ENCODE data around the gene ACSS1.
"Not testable (repeated sequence)": the region's sequence is repeated elsewhere in the genome, so short reads cannot be mapped to it uniquely, and the experiment has no call there.

The ACSS1 gene

DNA sequence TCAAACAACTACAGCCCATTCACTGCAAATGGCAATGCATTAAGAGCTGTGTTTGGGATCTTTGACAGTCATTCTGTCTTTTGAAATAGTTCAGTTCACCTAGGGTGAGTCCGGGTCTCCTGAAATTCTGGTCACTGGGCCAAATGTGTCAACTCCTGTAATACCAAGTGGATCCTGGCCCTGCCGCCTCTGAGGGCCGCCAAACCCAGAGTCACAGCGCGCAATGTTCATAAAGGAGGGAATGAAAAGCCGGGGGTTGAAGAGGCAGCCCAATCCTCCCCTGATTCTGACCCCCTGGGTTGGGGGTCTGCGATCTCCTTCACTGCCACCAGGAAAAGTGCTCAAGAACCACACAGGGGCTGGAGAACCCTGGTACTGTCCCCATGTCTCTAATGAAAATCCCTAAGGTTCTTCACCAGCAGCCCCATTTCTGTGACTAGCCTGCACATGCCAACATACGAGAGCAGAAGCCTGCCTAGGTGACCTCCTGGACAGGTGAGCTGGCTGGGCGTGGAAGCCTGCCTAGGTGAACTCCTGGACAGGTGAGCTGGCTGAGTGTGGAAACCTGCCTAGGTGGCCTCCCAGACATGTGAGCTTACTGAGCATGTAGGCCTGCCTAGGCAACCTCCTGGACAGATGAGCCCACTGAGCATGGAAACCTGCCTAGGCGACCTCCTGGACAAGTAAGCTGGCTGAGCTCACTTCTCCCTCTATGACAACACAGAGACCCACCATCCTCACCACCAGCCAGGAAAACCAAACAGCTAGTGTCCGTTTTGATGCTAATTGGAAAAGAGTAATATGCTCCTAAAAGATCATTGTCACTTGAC lies 49.3 kb downstream of the ACSS1 start:
- no peaks in the 10 kb centered on the region for H3K27me3 Mint-ChIP-seq
- no peak overlapping the region for H3K4me3 Mint-ChIP-seq
- H3K4me1 Mint-ChIP-seq, result no peaks in the 10 kb centered on the region
- no peak overlapping the region for H3K27ac Mint-ChIP-seq
- peaks cover 20% of the 10 kb centered on the region for H3K36me3 Mint-ChIP-seq
- H3K9me3 Mint-ChIP-seq, result no peaks in the 10 kb centered on the region

GRCh38 chr20:25007491-25008305 lies 50.2 kb downstream of the ACSS1 start:
- Mint-ChIP-seq H3K9me3 (peaks cover 3% of the 10 kb centered on the region), H3K36me3 (peaks cover 25% of the 10 kb centered on the region), H3K27me3 (no peaks in the 10 kb centered on the region), H3K4me3 (no peak overlapping the region), H3K4me1 (no peaks in the 10 kb centered on the region), H3K27ac (no peak overlapping the region)

GRCh38 chr20:25006431-25007167 lies 51.3 kb downstream of the ACSS1 start:
- Mint-ChIP-seq H3K9me3 (peaks cover 6% of the 10 kb centered on the region), H3K27me3 (no peaks in the 10 kb centered on the region), H3K4me3 (no peak overlapping the region), H3K36me3 (peaks cover 31% of the 10 kb centered on the region), H3K4me1 (no peaks in the 10 kb centered on the region), H3K27ac (no peak overlapping the region)

GRCh38 chr20:25005661-25006060 lies 52.3 kb downstream of the ACSS1 start:
- H3K27me3 Mint-ChIP-seq, result no peaks in the 10 kb centered on the region
- H3K36me3 Mint-ChIP-seq, result peaks cover 31% of the 10 kb centered on the region
- peaks cover under 1% of the 10 kb centered on the region for H3K4me1 Mint-ChIP-seq
- no peak overlapping the region for H3K4me3 Mint-ChIP-seq
- H3K9me3 Mint-ChIP-seq, result peaks cover 6% of the 10 kb centered on the region
- no peak overlapping the region for H3K27ac Mint-ChIP-seq

GRCh38 chr20:25005220-25005619 lies 52.7 kb downstream of the ACSS1 start:
- Mint-ChIP-seq H3K4me3 (no peak overlapping the region), H3K9me3 (peaks cover 6% of the 10 kb centered on the region), H3K27ac (no peak overlapping the region), H3K27me3 (no peaks in the 10 kb centered on the region), H3K36me3 (peaks cover 30% of the 10 kb centered on the region), H3K4me1 (peaks cover 5% of the 10 kb centered on the region)

DNA sequence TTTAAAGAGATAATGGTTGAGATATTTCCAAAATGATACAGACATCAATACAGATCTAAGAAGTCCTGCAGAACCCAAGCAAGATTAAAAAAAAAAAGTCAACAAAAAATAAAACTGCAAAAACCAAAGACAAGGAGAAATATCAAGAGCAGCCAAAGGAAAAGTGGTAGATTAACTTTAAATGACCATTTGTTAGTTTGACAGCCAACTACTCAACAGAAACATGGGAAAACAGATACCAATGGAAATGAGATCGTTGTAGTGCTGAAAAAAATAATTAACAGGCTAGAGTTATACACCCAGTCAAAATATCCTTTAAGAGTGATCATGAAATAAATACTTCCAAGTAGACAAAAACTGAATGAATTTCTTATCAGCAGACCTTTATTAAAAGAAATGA lies 54.9 kb downstream of the ACSS1 start:
- no peak overlapping the region for H3K27ac Mint-ChIP-seq
- no peaks in the 10 kb centered on the region for H3K27me3 Mint-ChIP-seq
- H3K36me3 Mint-ChIP-seq, result peaks cover 26% of the 10 kb centered on the region
- H3K4me3 Mint-ChIP-seq, result no peak overlapping the region
- H3K4me1 Mint-ChIP-seq, result peaks cover 8% of the 10 kb centered on the region
- peaks cover 6% of the 10 kb centered on the region for H3K9me3 Mint-ChIP-seq

- H3K4me1 Mint-ChIP-seq, H3K9me3 Mint-ChIP-seq, H3K27me3 Mint-ChIP-seq, H3K27ac Mint-ChIP-seq, H3K4me3 Mint-ChIP-seq: not testable (repeated sequence)
- peaks cover 20% of the 10 kb centered on the region for H3K36me3 Mint-ChIP-seq
Measured at GRCh38 chr20:25001323-25001722, 56.6 kb downstream of the ACSS1 start.

DNA sequence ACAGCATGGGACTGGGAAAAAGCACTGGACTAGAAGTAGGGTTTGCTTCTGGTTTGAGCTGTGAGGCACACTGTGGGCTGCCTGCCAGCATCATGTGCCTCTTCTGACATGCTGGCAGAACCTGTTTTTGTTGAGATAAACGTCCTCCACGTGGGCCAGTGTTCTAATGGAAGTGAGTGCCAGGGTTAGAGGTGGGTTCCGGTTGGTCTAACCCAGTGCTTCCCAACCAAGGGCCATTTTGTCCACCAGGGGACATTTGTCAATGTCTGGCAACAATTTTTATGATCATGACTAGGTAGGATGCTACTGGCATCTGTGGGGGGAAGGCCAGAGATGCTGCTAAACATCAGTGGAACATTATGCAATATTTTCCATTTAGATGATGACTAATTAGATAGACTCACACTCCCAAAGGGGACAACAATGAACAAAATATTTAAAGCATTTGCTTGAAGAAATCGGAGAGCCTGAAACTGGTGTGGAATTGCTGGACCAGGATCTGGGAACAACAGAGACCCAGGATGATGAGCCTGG lies 57.6 kb downstream of the ACSS1 start:
- Mint-ChIP-seq H3K4me1 (peaks cover 8% of the 10 kb centered on the region), H3K27me3 (no peaks in the 10 kb centered on the region), H3K9me3 (peaks cover 6% of the 10 kb centered on the region), H3K4me3 (peak overlapping the region; percentile 5), H3K36me3 (peaks cover 16% of the 10 kb centered on the region), H3K27ac (peak overlapping the region; percentile 77)

DNA sequence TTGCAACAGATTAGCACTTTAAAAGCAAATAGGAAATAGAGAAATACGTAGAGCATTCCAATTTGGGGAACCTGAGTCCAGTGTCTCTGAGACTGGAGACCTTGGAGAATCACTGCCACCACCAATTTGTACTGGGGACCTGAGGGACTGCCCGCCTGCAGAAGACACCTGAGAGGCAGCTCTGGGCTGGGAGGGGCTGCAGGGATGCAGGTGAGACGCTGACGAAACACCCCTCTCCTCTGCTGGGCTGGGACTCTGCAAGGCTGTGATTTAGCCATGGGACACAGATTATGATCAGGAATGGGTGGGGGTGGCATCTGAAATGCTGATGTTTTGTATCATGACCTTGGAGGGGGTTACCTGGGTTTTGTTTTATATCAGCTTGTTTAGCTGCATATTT lies 58.4 kb downstream of the ACSS1 start:
- peaks cover 16% of the 10 kb centered on the region for H3K36me3 Mint-ChIP-seq
- no peak overlapping the region for H3K4me3 Mint-ChIP-seq
- H3K27ac Mint-ChIP-seq, result no peak overlapping the region
- H3K9me3 Mint-ChIP-seq, result peaks cover 6% of the 10 kb centered on the region
- H3K4me1 Mint-ChIP-seq, result peaks cover 15% of the 10 kb centered on the region
- no peaks in the 10 kb centered on the region for H3K27me3 Mint-ChIP-seq

DNA sequence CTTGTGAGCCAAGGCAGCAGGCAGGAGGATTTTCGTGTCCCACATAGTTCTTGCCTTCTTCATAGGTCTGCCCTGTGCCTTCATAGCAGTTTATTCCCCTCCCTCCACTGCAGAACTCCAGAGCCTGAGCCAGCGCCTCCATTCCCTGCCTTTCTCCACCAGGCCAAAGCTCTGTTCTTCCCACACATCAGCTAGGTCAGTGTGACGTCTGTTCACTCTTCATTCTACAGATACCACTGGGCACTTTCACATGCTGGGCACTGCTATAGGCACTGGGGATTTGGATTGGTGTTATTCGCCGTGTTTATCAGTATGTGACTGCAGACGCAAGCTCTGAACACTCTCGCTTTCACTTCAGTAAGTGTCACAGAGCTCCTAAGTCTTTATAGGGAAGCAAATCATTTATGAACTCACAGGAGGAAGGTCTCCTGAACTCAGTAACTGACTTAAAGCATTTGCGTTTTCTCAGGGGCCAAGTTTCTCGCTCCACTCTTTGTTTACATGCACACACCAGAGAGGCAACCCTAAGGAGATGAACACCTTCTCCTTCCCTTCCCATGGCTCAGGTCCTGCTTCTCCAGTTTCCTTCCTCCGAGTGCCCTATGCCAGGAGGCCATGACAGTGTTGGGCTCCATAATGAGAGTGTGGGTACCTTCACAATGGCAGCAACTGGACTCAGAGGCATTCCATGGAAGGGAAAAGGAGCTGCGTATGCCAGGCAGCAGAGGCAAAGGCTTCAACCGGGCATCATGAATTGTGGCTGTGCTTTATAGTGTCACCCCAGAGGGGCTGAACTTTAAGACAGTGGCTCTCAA lies 59.1 kb downstream of the ACSS1 start:
- Mint-ChIP-seq H3K36me3 (peaks cover 12% of the 10 kb centered on the region), H3K27me3 (no peaks in the 10 kb centered on the region), H3K4me1 (peaks cover 20% of the 10 kb centered on the region), H3K27ac (no peak overlapping the region), H3K4me3 (no peak overlapping the region), H3K9me3 (peaks cover 6% of the 10 kb centered on the region)

- peaks cover 9% of the 10 kb centered on the region for H3K36me3 Mint-ChIP-seq
- H3K4me1 Mint-ChIP-seq, result peaks cover 27% of the 10 kb centered on the region
- H3K27ac Mint-ChIP-seq, result no peak overlapping the region
- peaks cover 6% of the 10 kb centered on the region for H3K9me3 Mint-ChIP-seq
- no peaks in the 10 kb centered on the region for H3K27me3 Mint-ChIP-seq
- H3K4me3 Mint-ChIP-seq, result no peak overlapping the region
Measured at GRCh38 chr20:24998121-24998520, 59.8 kb downstream of the ACSS1 start.

DNA sequence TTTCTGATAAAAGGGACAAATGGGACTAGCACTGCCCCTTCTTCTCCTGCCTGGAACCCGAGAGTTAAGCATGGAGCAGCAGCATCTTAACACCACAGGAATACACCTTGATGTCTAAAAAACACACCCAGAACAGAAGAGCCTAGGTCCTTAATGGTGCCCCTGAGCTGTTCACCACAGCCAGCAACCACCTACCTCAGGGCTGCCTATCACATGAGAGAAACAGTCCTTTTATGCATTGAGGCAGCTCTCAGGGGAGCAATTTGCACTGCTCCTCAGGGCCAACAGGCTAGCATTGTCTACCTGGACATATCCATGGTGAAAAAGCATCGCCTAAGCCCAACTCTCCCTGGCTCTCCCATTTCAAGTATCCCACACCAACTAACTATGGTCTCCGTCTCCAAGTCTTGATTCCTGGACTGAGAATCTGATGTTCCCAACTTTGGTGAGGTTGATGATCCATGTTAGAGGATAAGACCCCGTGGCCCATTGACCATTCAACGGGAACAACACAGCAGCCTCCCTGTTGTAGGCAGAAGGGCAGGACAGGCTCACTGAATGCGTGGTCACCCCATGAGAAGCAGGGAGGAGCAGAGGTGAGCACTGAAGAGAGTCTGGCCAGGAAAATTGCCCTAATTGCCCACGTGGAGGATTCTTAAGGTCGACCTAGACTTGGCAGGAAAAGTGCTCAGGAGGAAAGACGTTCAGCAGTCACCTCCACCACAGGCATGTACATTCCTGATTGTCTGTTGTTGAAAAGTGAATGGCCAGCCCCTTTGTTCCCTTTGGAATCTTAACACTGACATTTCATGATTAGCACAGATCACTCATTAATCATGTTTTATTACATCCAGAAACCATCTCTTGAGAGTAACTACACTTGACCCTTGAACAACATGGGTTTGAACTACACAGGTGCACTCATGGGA lies 61.2 kb downstream of the ACSS1 start:
- peaks cover under 1% of the 10 kb centered on the region for H3K36me3 Mint-ChIP-seq
- H3K4me1 Mint-ChIP-seq, result peaks cover 29% of the 10 kb centered on the region
- H3K27me3 Mint-ChIP-seq, result no peaks in the 10 kb centered on the region
- no peak overlapping the region for H3K27ac Mint-ChIP-seq
- no peak overlapping the region for H3K4me3 Mint-ChIP-seq
- no peaks in the 10 kb centered on the region for H3K9me3 Mint-ChIP-seq

DNA sequence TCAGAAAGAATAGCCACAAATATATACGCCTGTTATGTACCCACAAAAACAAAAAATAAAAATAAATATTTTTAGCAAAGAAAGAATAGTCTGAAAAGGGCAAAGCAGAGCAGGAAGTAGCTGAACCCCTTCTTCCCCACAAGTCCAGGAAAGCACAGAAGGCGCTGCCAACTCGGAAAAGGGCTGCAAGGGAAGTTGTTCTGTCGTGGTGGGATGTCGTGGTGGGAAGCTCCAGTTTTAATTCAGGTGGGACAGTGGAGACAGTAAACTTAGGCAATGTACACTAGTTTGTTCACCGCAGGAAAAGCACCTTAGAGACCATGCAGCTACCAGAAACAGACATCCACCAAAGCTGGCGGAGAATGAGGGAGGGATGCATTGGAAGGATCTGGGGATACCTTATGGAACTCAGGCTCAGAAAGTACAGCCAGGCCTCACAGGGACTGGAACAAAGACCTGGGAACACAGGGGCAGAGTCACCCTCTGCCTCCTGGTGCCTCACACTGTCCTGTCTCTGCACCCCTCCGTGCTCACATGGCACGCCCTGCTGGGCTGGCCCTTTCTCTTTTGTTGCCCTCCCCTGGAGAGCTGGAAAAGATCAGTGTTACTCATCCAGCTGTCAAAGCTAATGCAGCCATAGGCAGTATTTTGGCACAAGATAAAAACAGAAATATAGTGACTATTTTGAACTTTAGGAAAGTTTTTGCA lies 62.0 kb downstream of the ACSS1 start:
- H3K27me3 Mint-ChIP-seq, result no peaks in the 10 kb centered on the region
- H3K9me3 Mint-ChIP-seq, result no peaks in the 10 kb centered on the region
- no peak overlapping the region for H3K27ac Mint-ChIP-seq
- no peak overlapping the region for H3K4me3 Mint-ChIP-seq
- H3K4me1 Mint-ChIP-seq, result peaks cover 37% of the 10 kb centered on the region
- no peaks in the 10 kb centered on the region for H3K36me3 Mint-ChIP-seq

Measured in activated naive CD4-positive, alpha-beta T cell treated with anti-CD3 and anti-CD28 coated beads, Interleukin-2, amount 50 U/mL, for 24 hours (primary cell).